ENCODE data around the gene CXorf49. TPM values are rescaled to one million over a fixed set of nuclear protein-coding genes. Genes with fewer than 3 reads are reported as not detected.

Gene CXorf49
- polyA plus RNA-seq, 1 donor from 2014 or later, result not detected

DNA sequence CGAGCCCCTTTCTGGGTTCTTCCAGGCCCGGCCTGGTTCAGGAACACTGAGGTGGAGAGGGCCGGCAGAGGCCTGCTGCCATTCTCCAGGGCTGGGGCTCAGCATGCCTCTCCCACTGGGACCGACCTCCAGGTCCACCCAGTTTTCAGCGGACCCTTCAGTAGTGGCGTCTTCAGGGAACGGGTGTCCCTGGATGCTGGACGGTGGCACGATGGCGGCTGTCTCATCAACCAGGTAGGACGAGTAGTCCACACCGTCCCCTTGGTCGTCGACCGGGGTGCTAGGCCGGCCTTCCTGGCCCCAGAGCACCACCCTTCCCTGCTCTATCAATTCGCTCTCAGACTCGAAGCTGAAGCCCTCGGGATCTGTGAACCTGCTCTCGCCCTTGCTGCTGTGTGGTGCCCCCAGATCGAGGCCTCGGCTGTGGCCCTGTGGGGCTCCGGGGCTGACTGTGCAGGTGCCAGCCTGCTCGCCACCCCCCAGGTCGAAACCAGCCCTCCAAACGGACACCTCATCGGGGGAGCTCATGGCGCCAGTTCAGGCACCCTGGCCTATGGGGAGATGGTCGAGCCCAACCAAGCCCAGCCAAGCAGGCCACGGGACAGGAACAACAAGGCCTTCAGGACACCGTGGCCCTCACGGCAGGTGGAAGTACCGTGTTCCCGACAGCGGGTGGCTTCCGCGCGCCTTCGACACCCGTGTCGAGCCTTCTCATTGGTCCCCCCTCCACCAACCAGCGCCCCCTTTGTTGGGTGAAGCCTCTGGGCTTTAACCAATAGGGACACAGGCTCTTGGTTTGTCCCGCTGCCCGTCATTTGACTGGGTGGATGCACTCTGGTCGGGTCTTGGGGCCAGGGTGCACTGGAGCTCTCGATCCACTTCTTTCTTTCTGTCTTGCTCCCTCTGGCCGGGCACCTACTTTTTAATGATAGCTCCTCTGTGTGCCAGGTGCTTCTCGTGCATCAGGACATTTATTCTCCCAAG, 51.6 kb downstream of the CXorf49 start:
- Histone ChIP-seq H3K9ac (ENCODE audit: low read length) (no peak overlapping the region), H3K27me3 (ENCODE audit: insufficient read depth, low read depth, low read length) (no peaks in the 10 kb centered on the region), H3K4me2 (ENCODE audit: low read length) (no peak overlapping the region), H4K20me1 (ENCODE audit: insufficient read depth) (no peaks in the 10 kb centered on the region), H3K9me3 (ENCODE audit: low read length) (no peaks in the 10 kb centered on the region), H3K79me2 (replicated peaks; ENCODE audit: insufficient read depth, low read length) (no peaks in the 10 kb centered on the region), H3K36me3 (ENCODE audit: insufficient read depth, low read length) (no peaks in the 10 kb centered on the region), H3F3A (ENCODE audit: insufficient read depth, low read length, poor library complexity, severe bottlenecking) (no peaks in the 10 kb centered on the region), H2AFZ (ENCODE audit: low read depth, low read length) (no peak overlapping the region), H3K27ac (ENCODE audit: low read length) (no peak overlapping the region), H3K9me2 (ENCODE audit: insufficient read depth, low read length) (no peaks in the 10 kb centered on the region), H3K4me3 (ENCODE audit: low read length) (no peak overlapping the region)
- no peak for TF ChIP-seq MXI1 (conservative IDR thresholded peaks at IDR 0.05; ENCODE audit: poor library complexity, severe bottlenecking)
- no peak for TF ChIP-seq TAF1 (IDR thresholded peaks at IDR 0.05; ENCODE audit: low read depth)
- TF ChIP-seq RAD21 (conservative IDR thresholded peaks at IDR 0.05), result no peak
- TF ChIP-seq SMC3 (conservative IDR thresholded peaks at IDR 0.05; ENCODE audit: poor library complexity), result no peak
- TF ChIP-seq, protein P1, sequence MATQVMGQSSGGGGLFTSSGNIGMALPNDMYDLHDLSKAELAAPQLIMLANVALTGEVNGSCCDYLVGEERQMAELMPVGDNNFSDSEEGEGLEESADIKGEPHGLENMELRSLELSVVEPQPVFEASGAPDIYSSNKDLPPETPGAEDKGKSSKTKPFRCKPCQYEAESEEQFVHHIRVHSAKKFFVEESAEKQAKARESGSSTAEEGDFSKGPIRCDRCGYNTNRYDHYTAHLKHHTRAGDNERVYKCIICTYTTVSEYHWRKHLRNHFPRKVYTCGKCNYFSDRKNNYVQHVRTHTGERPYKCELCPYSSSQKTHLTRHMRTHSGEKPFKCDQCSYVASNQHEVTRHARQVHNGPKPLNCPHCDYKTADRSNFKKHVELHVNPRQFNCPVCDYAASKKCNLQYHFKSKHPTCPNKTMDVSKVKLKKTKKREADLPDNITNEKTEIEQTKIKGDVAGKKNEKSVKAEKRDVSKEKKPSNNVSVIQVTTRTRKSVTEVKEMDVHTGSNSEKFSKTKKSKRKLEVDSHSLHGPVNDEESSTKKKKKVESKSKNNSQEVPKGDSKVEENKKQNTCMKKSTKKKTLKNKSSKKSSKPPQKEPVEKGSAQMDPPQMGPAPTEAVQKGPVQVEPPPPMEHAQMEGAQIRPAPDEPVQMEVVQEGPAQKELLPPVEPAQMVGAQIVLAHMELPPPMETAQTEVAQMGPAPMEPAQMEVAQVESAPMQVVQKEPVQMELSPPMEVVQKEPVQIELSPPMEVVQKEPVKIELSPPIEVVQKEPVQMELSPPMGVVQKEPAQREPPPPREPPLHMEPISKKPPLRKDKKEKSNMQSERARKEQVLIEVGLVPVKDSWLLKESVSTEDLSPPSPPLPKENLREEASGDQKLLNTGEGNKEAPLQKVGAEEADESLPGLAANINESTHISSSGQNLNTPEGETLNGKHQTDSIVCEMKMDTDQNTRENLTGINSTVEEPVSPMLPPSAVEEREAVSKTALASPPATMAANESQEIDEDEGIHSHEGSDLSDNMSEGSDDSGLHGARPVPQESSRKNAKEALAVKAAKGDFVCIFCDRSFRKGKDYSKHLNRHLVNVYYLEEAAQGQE (IDR thresholded peaks at IDR 0.05; ENCODE audit: borderline replicate concordance), result no peak
- TF ChIP-seq, protein P2, sequence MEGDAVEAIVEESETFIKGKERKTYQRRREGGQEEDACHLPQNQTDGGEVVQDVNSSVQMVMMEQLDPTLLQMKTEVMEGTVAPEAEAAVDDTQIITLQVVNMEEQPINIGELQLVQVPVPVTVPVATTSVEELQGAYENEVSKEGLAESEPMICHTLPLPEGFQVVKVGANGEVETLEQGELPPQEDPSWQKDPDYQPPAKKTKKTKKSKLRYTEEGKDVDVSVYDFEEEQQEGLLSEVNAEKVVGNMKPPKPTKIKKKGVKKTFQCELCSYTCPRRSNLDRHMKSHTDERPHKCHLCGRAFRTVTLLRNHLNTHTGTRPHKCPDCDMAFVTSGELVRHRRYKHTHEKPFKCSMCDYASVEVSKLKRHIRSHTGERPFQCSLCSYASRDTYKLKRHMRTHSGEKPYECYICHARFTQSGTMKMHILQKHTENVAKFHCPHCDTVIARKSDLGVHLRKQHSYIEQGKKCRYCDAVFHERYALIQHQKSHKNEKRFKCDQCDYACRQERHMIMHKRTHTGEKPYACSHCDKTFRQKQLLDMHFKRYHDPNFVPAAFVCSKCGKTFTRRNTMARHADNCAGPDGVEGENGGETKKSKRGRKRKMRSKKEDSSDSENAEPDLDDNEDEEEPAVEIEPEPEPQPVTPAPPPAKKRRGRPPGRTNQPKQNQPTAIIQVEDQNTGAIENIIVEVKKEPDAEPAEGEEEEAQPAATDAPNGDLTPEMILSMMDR (IDR thresholded peaks at IDR 0.05; ENCODE audit: poor library complexity, severe bottlenecking), result no peak
- no peak for TF ChIP-seq EP300 (conservative IDR thresholded peaks at IDR 0.05; ENCODE audit: poor library complexity, severe bottlenecking)
- TF ChIP-seq POLR2AphosphoS5 (IDR thresholded peaks at IDR 0.05), result no peak
- TF ChIP-seq EZH2 (IDR thresholded peaks at IDR 0.05; ENCODE audit: borderline replicate concordance, insufficient read depth, low read length, poor library complexity, severe bottlenecking), result no peak

DNA sequence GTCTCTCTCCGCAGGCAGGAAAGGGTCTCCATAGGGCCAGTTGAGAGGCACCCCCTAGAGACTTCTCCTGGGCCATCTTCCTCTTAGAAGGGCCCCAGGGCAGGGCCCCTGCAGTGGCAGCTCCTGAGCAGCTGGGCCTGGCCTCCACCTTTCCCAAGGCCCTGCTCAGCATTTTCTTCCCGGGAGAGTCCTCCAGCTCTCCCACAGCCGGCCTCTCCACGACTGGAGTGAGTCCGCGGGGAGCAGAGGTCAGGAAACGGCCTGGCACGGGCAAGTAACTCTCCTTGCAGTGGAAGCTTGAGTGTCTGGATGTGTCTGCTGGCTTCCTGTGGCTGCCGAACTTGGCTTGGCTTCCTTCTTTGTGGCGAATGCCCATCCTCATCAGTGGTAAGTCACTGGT, 52.3 kb downstream of the CXorf49 start:
- Histone ChIP-seq H3K4me3 (ENCODE audit: low read length) (no peak overlapping the region), H3F3A (ENCODE audit: insufficient read depth, low read length, poor library complexity, severe bottlenecking) (no peaks in the 10 kb centered on the region), H3K79me2 (replicated peaks; ENCODE audit: insufficient read depth, low read length) (no peaks in the 10 kb centered on the region), H3K27ac (ENCODE audit: low read length) (no peak overlapping the region), H3K27me3 (ENCODE audit: insufficient read depth, low read depth, low read length) (no peaks in the 10 kb centered on the region), H3K9me2 (ENCODE audit: insufficient read depth, low read length) (no peaks in the 10 kb centered on the region), H4K20me1 (ENCODE audit: insufficient read depth) (no peaks in the 10 kb centered on the region), H3K4me2 (ENCODE audit: low read length) (no peak overlapping the region), H3K9me3 (ENCODE audit: low read length) (no peaks in the 10 kb centered on the region), H2AFZ (ENCODE audit: low read depth, low read length) (no peak overlapping the region), H3K9ac (ENCODE audit: low read length) (no peak overlapping the region), H3K36me3 (ENCODE audit: insufficient read depth, low read length) (no peaks in the 10 kb centered on the region)
- TF ChIP-seq MXI1 (conservative IDR thresholded peaks at IDR 0.05; ENCODE audit: poor library complexity, severe bottlenecking) (no peak), POLR2AphosphoS5 (IDR thresholded peaks at IDR 0.05) (no peak), TAF1 (IDR thresholded peaks at IDR 0.05; ENCODE audit: low read depth) (no peak), RAD21 (conservative IDR thresholded peaks at IDR 0.05) (no peak), SMC3 (conservative IDR thresholded peaks at IDR 0.05; ENCODE audit: poor library complexity) (no peak)
- TF ChIP-seq, protein P2 (IDR thresholded peaks at IDR 0.05; ENCODE audit: poor library complexity, severe bottlenecking), result no peak

Measured in neural cell (in vitro differentiated cells).